Sciatic nerve (tissue), 2 donors: ENCODE measurements around the gene GRIK4. TPM values are rescaled to one million over a fixed set of nuclear protein-coding genes. Genes with fewer than 3 reads are reported as not detected.
"Not testable (repeated sequence)": the region's sequence is repeated elsewhere in the genome, so short reads cannot be mapped to it uniquely, and the experiment has no call there.

Experiments used
- ATAC-seq: fragments of 200-7000 bp; cut with Tn5 transposase; one replicate; pipeline ENCODE4 v1.9.1; 2020; ENCODE audit warnings: mild to moderate bottlenecking, moderate library complexity
- DNase-seq: peaks from one replicate; pipeline ENCODE4 v3.0.0-alpha.2; 2020; ENCODE audit warnings: low spot score
- intact Hi-C: fragments of 100-400 bp; cut with DNase I; formaldehyde crosslinking; loops from one replicate; pipeline ENCODE4 v1.14.2; 2022
- total RNA-seq: library from RNA; stranded (reverse); fragmentation: NEBNext Ultra II Directional; extraction: Animal tissue kit (Norgen Biotek cat#: 25700); gene quantifications from one replicate; pipeline ENCODE4 v1.2.1, GENCODE V29; 2021
- donor health status: DM: no; HTN: no; CAD: no.
- donor health status: DM: no; HTN: no; CAD: no.

Gene GRIK4
- total RNA-seq, 1 donor from 2014 or later: 0.27 TPM

- intact Hi-C loops: no loop called here
- ATAC-seq: no peak
- DNase-seq: no peak
These were observed 263.2 kb downstream of the GRIK4 start for GRCh38 chr11:120774591-120775386.

- ATAC-seq (peak; percentile 90), DNase-seq (no peak)
- intact Hi-C loops: no loop called here
These were observed 264.7 kb downstream of the GRIK4 start for GRCh38 chr11:120775986-120776951.

GRCh38 chr11:120778685-120779490, 267.3 kb downstream of the GRIK4 start:
- ATAC-seq (no peak), DNase-seq (no peak)
- intact Hi-C loops: no loop called here

GRCh38 chr11:120780239-120780638, 268.7 kb downstream of the GRIK4 start:
- ATAC-seq: no peak
- DNase-seq: no peak

GRCh38 chr11:120781486-120782120, 270.1 kb downstream of the GRIK4 start:
- no peak for ATAC-seq
- DNase-seq: no peak
- intact Hi-C loops: no loop called here

More at GRCh38 chr11:120780239-120780638, 268.7 kb downstream of the GRIK4 start:
- intact Hi-C loops: no loop called here

- intact Hi-C loops: no loop called here
- DNase-seq (peak; percentile 45), ATAC-seq (no peak)
These were observed 273.2 kb downstream of the GRIK4 start for GRCh38 chr11:120784566-120785251.

- intact Hi-C loops: no loop called here
- ATAC-seq (no peak), DNase-seq (peak; percentile 35)
These were observed 274.0 kb downstream of the GRIK4 start for GRCh38 chr11:120785576-120785975.

- intact Hi-C loops: no loop called here
- DNase-seq (peak; percentile 4), ATAC-seq (no peak)
These were observed 274.7 kb downstream of the GRIK4 start for GRCh38 chr11:120786206-120786735.

- ATAC-seq, intact Hi-C loops: not testable (repeated sequence)
These were observed 275.7 kb downstream of the GRIK4 start for GRCh38 chr11:120787224-120787623.

GRCh38 chr11:120789391-120789790, 277.8 kb downstream of the GRIK4 start:
- DNase-seq: peak; percentile 7
- no peak for ATAC-seq

More at GRCh38 chr11:120787224-120787623, 275.7 kb downstream of the GRIK4 start:
- not testable (repeated sequence) for DNase-seq

GRCh38 chr11:120792306-120792705, 280.8 kb downstream of the GRIK4 start:
- DNase-seq (no peak), ATAC-seq (no peak)
- intact Hi-C loops: no loop called here

More at GRCh38 chr11:120789391-120789790, 277.8 kb downstream of the GRIK4 start:
- intact Hi-C loops: no loop called here

- intact Hi-C loops: no loop called here
- DNase-seq (no peak), ATAC-seq (no peak)
These were observed 281.6 kb downstream of the GRIK4 start for GRCh38 chr11:120793150-120793549.

- no peak for ATAC-seq
- intact Hi-C loops: no loop called here
- no peak for DNase-seq
These were observed 282.4 kb downstream of the GRIK4 start for GRCh38 chr11:120793806-120794479.

GRCh38 chr11:120794748-120795147, 283.2 kb downstream of the GRIK4 start:
- no peak for DNase-seq
- intact Hi-C loops: no loop called here
- no peak for ATAC-seq

GRCh38 chr11:120795185-120795584, 283.6 kb downstream of the GRIK4 start:
- ATAC-seq (no peak), DNase-seq (no peak)
- intact Hi-C loops: no loop called here

- intact Hi-C loops: no loop called here
- ATAC-seq (no peak), DNase-seq (no peak)
These were observed 285.6 kb downstream of the GRIK4 start for GRCh38 chr11:120797143-120797542.

GRCh38 chr11:120798854-120799253, 287.3 kb downstream of the GRIK4 start:
- no peak for ATAC-seq
- intact Hi-C loops: no loop called here

More at GRCh38 chr11:120798854-120799253, 287.3 kb downstream of the GRIK4 start:
- no peak for DNase-seq
